Effector CD8-positive, alpha-beta T cell (primary cell): ENCODE data around the gene SLC6A3.

Experiments used
- DNase-seq: peaks from one replicate; lab custom pipeline; 2025; lab: John Stamatoyannopoulos, UW

Gene SLC6A3

GRCh38 chr5:1347571-1347970 lies 97.7 kb downstream of the SLC6A3 start:
- DNase-seq, result no peak

DNA sequence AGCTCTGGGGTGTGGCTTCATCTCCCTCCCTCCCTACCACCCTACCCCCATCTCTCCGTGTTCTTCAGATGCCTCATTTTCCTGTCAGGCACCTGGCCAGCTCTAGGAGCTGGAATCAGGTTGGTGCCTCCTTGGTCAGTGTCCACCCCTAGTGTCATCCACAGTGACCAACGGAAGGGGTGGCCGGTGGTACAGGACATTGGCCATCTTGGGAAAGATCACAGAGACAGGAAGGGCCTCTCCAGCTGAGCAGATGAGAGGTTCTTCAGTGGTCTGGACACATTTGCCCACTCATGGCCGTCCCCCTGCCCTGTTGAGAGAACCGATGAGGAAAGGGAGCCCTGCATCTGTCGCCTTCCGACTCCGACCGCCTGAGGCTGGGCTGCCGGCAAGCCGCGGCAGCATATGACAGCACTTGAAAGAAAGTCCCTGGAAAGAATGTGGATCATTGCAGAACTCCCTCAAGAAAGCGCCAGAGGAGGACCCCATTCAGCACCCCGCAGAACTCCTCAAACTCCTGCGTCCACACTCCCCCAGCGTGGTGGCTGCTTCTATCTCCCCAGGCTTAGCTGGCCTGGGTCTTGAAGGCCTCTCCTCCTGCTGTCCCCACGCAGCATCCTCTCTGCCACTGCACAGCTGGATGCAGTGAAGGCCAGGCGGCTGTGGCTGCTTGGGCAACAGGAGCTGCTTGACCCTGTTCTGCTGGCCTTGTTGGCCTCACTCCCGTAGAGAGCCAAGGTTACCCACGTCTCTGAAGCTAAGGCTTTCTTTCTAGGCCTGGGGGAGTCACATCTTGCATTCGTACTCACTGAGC lies 98.4 kb downstream of the SLC6A3 start:
- no peak for DNase-seq

- DNase-seq, result no peak
These were observed 99.2 kb downstream of the SLC6A3 start for GRCh38 chr5:1345876-1346626.

DNA sequence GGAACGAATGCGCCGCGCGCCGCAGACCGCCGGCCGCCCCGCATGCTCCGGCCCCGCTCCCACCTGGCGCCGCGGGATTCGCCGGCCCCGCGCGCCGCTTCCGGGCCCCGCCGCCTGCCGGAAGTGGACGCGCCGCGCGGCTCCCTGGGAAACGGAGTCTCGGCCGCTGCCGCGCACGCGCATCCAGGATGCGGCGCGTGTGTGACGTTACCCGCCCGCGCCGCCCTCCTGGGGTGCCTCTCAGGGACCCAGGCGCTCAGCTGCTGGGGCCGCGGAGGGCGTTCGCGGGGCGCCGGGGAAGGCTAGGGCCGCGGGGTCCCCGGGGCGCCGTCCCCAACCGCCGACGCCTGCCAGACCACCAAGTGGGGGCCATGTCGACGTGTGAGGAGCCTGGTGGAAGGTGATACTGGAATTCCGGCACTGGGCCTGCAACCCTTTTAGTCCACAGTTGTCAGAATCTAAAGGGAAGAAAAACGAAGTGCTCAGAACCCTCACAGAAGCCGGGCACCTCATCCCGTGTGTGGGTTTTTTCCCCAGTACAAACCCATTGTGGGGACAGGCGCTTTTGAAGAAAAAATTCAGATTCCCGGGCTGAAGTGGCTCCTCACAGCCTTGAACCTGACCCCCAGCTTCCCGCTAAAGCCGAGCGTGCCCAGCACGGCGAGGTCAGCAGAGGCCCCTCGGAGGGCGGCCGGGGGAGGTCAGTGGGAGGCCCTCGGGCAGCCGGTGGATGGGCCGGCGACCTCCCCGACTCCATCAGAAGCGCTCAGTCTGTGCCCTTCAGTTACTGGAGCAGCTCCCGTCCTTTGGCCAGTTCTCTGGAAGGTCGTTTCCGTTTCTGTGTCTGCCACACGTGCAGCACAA lies 100.0 kb downstream of the SLC6A3 start, which contains the start of gene CLPTM1L:
TSS of gene CLPTM1L (minus strand) at position 125 of the 864 bp plus-strand sequence. CDS start 258 bp downstream, outside the sequence.
- peak; percentile 82 for DNase-seq

GRCh38 chr5:1343931-1344901 lies 101.0 kb downstream of the SLC6A3 start:
- DNase-seq, result peak; percentile 24

GRCh38 chr5:1343315-1343751 lies 101.9 kb downstream of the SLC6A3 start:
- DNase-seq, result no peak
